GM12864 (cell line): ENCODE data around the gene IGDCC3.

Experiments used
- DNase-seq: peaks from one replicate; pipeline ENCODE4 v3.0.0-alpha.2; 2011; ENCODE audit warnings: low read depth
- H3K4me3 ChIP-seq: 2 replicates; pipeline ENCODE4 v1.5.1; 2011; ENCODE audit warnings: mild to moderate bottlenecking, low read depth, low read length, control low read depth
- CTCF ChIP-seq: IDR thresholded peaks from 2 replicates; pipeline ENCODE4 v1.5.1; 2011; ENCODE audit warnings: low read depth, mild to moderate bottlenecking, moderate library complexity, low read length, control low read depth, inconsistent platforms; ENCODE audit errors: missing control alignments

Gene IGDCC3

GRCh38 chr15:65383991-65384390, 6.2 kb upstream of the IGDCC3 start:
- TF ChIP-seq CTCF = no peak
- no peak for DNase-seq
- H3K4me3 ChIP-seq = no peak overlapping the region

- no peak overlapping the region for H3K4me3 ChIP-seq
- TF ChIP-seq CTCF = no peak
- DNase-seq = no peak
Observed at GRCh38 chr15:65383456-65383855, 5.7 kb upstream of the IGDCC3 start.

- no peak overlapping the region for H3K4me3 ChIP-seq
Observed at GRCh38 chr15:65382921-65383320, 5.1 kb upstream of the IGDCC3 start.

GRCh38 chr15:65382146-65382491, 4.3 kb upstream of the IGDCC3 start:
- TF ChIP-seq CTCF = no peak
- H3K4me3 ChIP-seq = no peak overlapping the region
- no peak for DNase-seq

More at GRCh38 chr15:65382921-65383320, 5.1 kb upstream of the IGDCC3 start:
- no peak for DNase-seq
- TF ChIP-seq CTCF = no peak

- DNase-seq = no peak
- no peak overlapping the region for H3K4me3 ChIP-seq
- TF ChIP-seq CTCF = no peak
Observed at GRCh38 chr15:65381445-65382145, 3.8 kb upstream of the IGDCC3 start.

GRCh38 chr15:65379986-65380385, 2.2 kb upstream of the IGDCC3 start:
- DNase-seq = no peak
- TF ChIP-seq CTCF = no peak
- H3K4me3 ChIP-seq = no peak overlapping the region
